ENCODE results near the gene PIK3CB.
"Not testable (repeated sequence)": the region's sequence is repeated elsewhere in the genome, so short reads cannot be mapped to it uniquely, and the experiment has no call there.

The PIK3CB gene

GRCh38 chr3:138785951-138786350, 48.8 kb downstream of the PIK3CB start:
- H3K18ac ChIP-seq (ENCODE audit: low read length) = no peak overlapping the region
- DNase-seq (ENCODE audit: low spot score) = no peak
- H3K9ac ChIP-seq (ENCODE audit: low read depth, low read length, poor library complexity) = no peak overlapping the region
- H3K23ac ChIP-seq (ENCODE audit: low read depth, low read length, poor library complexity) = no peak overlapping the region
- H2BK5ac ChIP-seq (ENCODE audit: low read length) = no peak overlapping the region
- H4K8ac ChIP-seq (ENCODE audit: low read depth, low read length) = no peak overlapping the region
- no peak overlapping the region for H3K27ac ChIP-seq (replicated peaks; ENCODE audit: low read length)
- H3K36me3 ChIP-seq (replicated peaks in 1 of 2; ENCODE audit: control insufficient read depth in 2 of 2, insufficient read depth in 2 of 2, low read length in 2 of 2) = peaks cover 0 to 4% of the 10 kb centered on the region in 2 donors
- H2AK5ac ChIP-seq (ENCODE audit: low read depth, low read length) = no peak overlapping the region
- H3K9me3 ChIP-seq (replicated peaks in 1 of 2; ENCODE audit: control insufficient read depth in 2 of 2, insufficient read depth in 1 of 2, low read depth in 1 of 2, low read length in 2 of 2) = peaks cover 0 to 3% of the 10 kb centered on the region in 2 donors
- no peak overlapping the region for H3K14ac ChIP-seq (ENCODE audit: low read length)
- no peak overlapping the region for H2BK15ac ChIP-seq (ENCODE audit: low read length)
- no peak overlapping the region for H2AFZ ChIP-seq (ENCODE audit: low read length)
- no peaks in the 10 kb centered on the region for H3K79me1 ChIP-seq (ENCODE audit: low read depth, low read length)
- no peak overlapping the region for H3K4me3 ChIP-seq (ENCODE audit: low read length in 2 of 2)
- no peak overlapping the region for H4K91ac ChIP-seq (ENCODE audit: low read depth, low read length, poor library complexity)
- H3K4ac ChIP-seq (ENCODE audit: low read length) = no peak overlapping the region
- no peak overlapping the region for H2BK120ac ChIP-seq (ENCODE audit: low read depth, low read length)
- H3K4me1 ChIP-seq (ENCODE audit: control insufficient read depth in 2 of 2, insufficient read depth in 1 of 2, low read depth in 1 of 2, low read length in 2 of 2) = no peaks in the 10 kb centered on the region
- H2BK12ac ChIP-seq (ENCODE audit: low read length) = no peak overlapping the region
- no peak overlapping the region for H3K4me2 ChIP-seq (ENCODE audit: insufficient read depth, low read length, poor library complexity, severe bottlenecking)
- no peaks in the 10 kb centered on the region for H3K27me3 ChIP-seq (ENCODE audit: control insufficient read depth in 3 of 3, insufficient read depth in 3 of 3, low read depth in 1 of 3, low read length in 3 of 3)

- not testable (repeated sequence) for H4K91ac ChIP-seq (ENCODE audit: low read depth, low read length, poor library complexity); H3K14ac ChIP-seq (ENCODE audit: low read length); H2BK15ac ChIP-seq (ENCODE audit: low read length); DNase-seq (ENCODE audit: low spot score); H3K27me3 ChIP-seq (ENCODE audit: control insufficient read depth in 3 of 3, insufficient read depth in 3 of 3, low read depth in 1 of 3, low read length in 3 of 3); H2BK12ac ChIP-seq (ENCODE audit: low read length); H3K23ac ChIP-seq (ENCODE audit: low read depth, low read length, poor library complexity); H3K79me1 ChIP-seq (ENCODE audit: low read depth, low read length); H3K9ac ChIP-seq (ENCODE audit: low read depth, low read length, poor library complexity); H3K4ac ChIP-seq (ENCODE audit: low read length); H2BK5ac ChIP-seq (ENCODE audit: low read length); H3K4me2 ChIP-seq (ENCODE audit: insufficient read depth, low read length, poor library complexity, severe bottlenecking); H2AFZ ChIP-seq (ENCODE audit: low read length); H2BK120ac ChIP-seq (ENCODE audit: low read depth, low read length); H3K4me1 ChIP-seq (ENCODE audit: control insufficient read depth in 2 of 2, insufficient read depth in 1 of 2, low read depth in 1 of 2, low read length in 2 of 2); H3K4me3 ChIP-seq (ENCODE audit: low read length in 2 of 2); H3K27ac ChIP-seq (replicated peaks; ENCODE audit: low read length); H3K18ac ChIP-seq (ENCODE audit: low read length); H2AK5ac ChIP-seq (ENCODE audit: low read depth, low read length); H3K9me3 ChIP-seq (replicated peaks in 1 of 2; ENCODE audit: control insufficient read depth in 2 of 2, insufficient read depth in 1 of 2, low read depth in 1 of 2, low read length in 2 of 2); H3K36me3 ChIP-seq (replicated peaks in 1 of 2; ENCODE audit: control insufficient read depth in 2 of 2, insufficient read depth in 2 of 2, low read length in 2 of 2); H4K8ac ChIP-seq (ENCODE audit: low read depth, low read length)
- WGBS, 2 donors (ENCODE audit: extremely low coverage in 2 of 2, insufficient read length in 2 of 2, insufficient replicate concordance in 1 of 2) = no CpG with 5 or more reads among the region's 7 CpGs
Measured at GRCh38 chr3:138785362-138785857, 49.3 kb downstream of the PIK3CB start.

- H2BK120ac ChIP-seq (ENCODE audit: low read depth, low read length) = no peak overlapping the region
- no peak overlapping the region for H2AK5ac ChIP-seq (ENCODE audit: low read depth, low read length)
- no peak overlapping the region for H3K9ac ChIP-seq (ENCODE audit: low read depth, low read length, poor library complexity)
- no peaks in the 10 kb centered on the region for H3K36me3 ChIP-seq (replicated peaks in 1 of 2; ENCODE audit: control insufficient read depth in 2 of 2, insufficient read depth in 2 of 2, low read length in 2 of 2)
- no peak overlapping the region for H3K4ac ChIP-seq (ENCODE audit: low read length)
- H4K91ac ChIP-seq (ENCODE audit: low read depth, low read length, poor library complexity) = no peak overlapping the region
- no peak overlapping the region for H3K4me3 ChIP-seq (ENCODE audit: low read length in 2 of 2)
- H3K23ac ChIP-seq (ENCODE audit: low read depth, low read length, poor library complexity) = no peak overlapping the region
- H3K4me2 ChIP-seq (ENCODE audit: insufficient read depth, low read length, poor library complexity, severe bottlenecking) = no peak overlapping the region
- no peak overlapping the region for H3K18ac ChIP-seq (ENCODE audit: low read length)
- peaks cover 0 to 3% of the 10 kb centered on the region in 2 donors for H3K9me3 ChIP-seq (replicated peaks in 1 of 2; ENCODE audit: control insufficient read depth in 2 of 2, insufficient read depth in 1 of 2, low read depth in 1 of 2, low read length in 2 of 2)
- no peaks in the 10 kb centered on the region for H3K27me3 ChIP-seq (ENCODE audit: control insufficient read depth in 3 of 3, insufficient read depth in 3 of 3, low read depth in 1 of 3, low read length in 3 of 3)
- H3K27ac ChIP-seq (replicated peaks; ENCODE audit: low read length) = no peak overlapping the region
- no peak overlapping the region for H2BK12ac ChIP-seq (ENCODE audit: low read length)
- no peak for DNase-seq (ENCODE audit: low spot score)
- no peak overlapping the region for H3K14ac ChIP-seq (ENCODE audit: low read length)
- no peak overlapping the region for H2BK15ac ChIP-seq (ENCODE audit: low read length)
- no peak overlapping the region for H2AFZ ChIP-seq (ENCODE audit: low read length)
- no CpG with 5 or more reads among the region's 1 CpG for WGBS, 2 donors (ENCODE audit: extremely low coverage in 2 of 2, insufficient read length in 2 of 2, insufficient replicate concordance in 1 of 2)
- no peak overlapping the region for H4K8ac ChIP-seq (ENCODE audit: low read depth, low read length)
- no peak overlapping the region for H2BK5ac ChIP-seq (ENCODE audit: low read length)
- H3K4me1 ChIP-seq (ENCODE audit: control insufficient read depth in 2 of 2, insufficient read depth in 1 of 2, low read depth in 1 of 2, low read length in 2 of 2) = no peaks in the 10 kb centered on the region
- H3K79me1 ChIP-seq (ENCODE audit: low read depth, low read length) = no peaks in the 10 kb centered on the region
Measured at GRCh38 chr3:138782755-138783154, 52.0 kb downstream of the PIK3CB start.

GRCh38 chr3:138781012-138781470, 53.7 kb downstream of the PIK3CB start:
- H2AK5ac ChIP-seq (ENCODE audit: low read depth, low read length) = no peak overlapping the region
- no peak overlapping the region for H4K91ac ChIP-seq (ENCODE audit: low read depth, low read length, poor library complexity)
- H2AFZ ChIP-seq (ENCODE audit: low read length) = no peak overlapping the region
- H3K18ac ChIP-seq (ENCODE audit: low read length) = no peak overlapping the region
- H3K4me2 ChIP-seq (ENCODE audit: insufficient read depth, low read length, poor library complexity, severe bottlenecking) = no peak overlapping the region
- H3K4me3 ChIP-seq (ENCODE audit: low read length in 2 of 2) = no peak overlapping the region
- no peak overlapping the region for H3K27ac ChIP-seq (replicated peaks; ENCODE audit: low read length)
- H2BK15ac ChIP-seq (ENCODE audit: low read length) = no peak overlapping the region
- no CpG with 5 or more reads among the region's 5 CpGs for WGBS, 2 donors (ENCODE audit: extremely low coverage in 2 of 2, insufficient read length in 2 of 2, insufficient replicate concordance in 1 of 2)
- H2BK120ac ChIP-seq (ENCODE audit: low read depth, low read length) = no peak overlapping the region
- H3K27me3 ChIP-seq (ENCODE audit: control insufficient read depth in 3 of 3, insufficient read depth in 3 of 3, low read depth in 1 of 3, low read length in 3 of 3) = no peaks in the 10 kb centered on the region
- no peak overlapping the region for H2BK5ac ChIP-seq (ENCODE audit: low read length)
- H3K9me3 ChIP-seq (replicated peaks in 1 of 2; ENCODE audit: control insufficient read depth in 2 of 2, insufficient read depth in 1 of 2, low read depth in 1 of 2, low read length in 2 of 2) = peaks cover 0 to 3% of the 10 kb centered on the region in 2 donors
- no peak overlapping the region for H3K14ac ChIP-seq (ENCODE audit: low read length)
- H3K9ac ChIP-seq (ENCODE audit: low read depth, low read length, poor library complexity) = no peak overlapping the region
- no peaks in the 10 kb centered on the region for H3K79me1 ChIP-seq (ENCODE audit: low read depth, low read length)
- no peak overlapping the region for H3K23ac ChIP-seq (ENCODE audit: low read depth, low read length, poor library complexity)
- DNase-seq (ENCODE audit: low spot score) = no peak
- H3K4ac ChIP-seq (ENCODE audit: low read length) = no peak overlapping the region
- no peak overlapping the region for H2BK12ac ChIP-seq (ENCODE audit: low read length)
- H4K8ac ChIP-seq (ENCODE audit: low read depth, low read length) = no peak overlapping the region
- no peaks in the 10 kb centered on the region for H3K4me1 ChIP-seq (ENCODE audit: control insufficient read depth in 2 of 2, insufficient read depth in 1 of 2, low read depth in 1 of 2, low read length in 2 of 2)
- H3K36me3 ChIP-seq (replicated peaks in 1 of 2; ENCODE audit: control insufficient read depth in 2 of 2, insufficient read depth in 2 of 2, low read length in 2 of 2) = no peaks in the 10 kb centered on the region

Measured in neuronal stem cell (in vitro differentiated cells).